A673 (cell line): ENCODE results near the gene NACAD. TPM values are rescaled to one million over a fixed set of nuclear protein-coding genes. Genes with fewer than 3 reads are reported as not detected.

Source experiments
- BruUV-seq: library from RNA; stranded (reverse); fragments of 400-500 nt; replicated peaks from 2 replicates; lab custom pipeline; 2021; lab: Mats Ljungman, UMichigan
- CTCF ChIA-PET: fragments of 300-600 bp; sonication (Branson Sonifier 250); formaldehyde crosslinking; loops from one replicate; lab custom pipeline; 2022; ENCODE audit warnings: antibody characterized with exemption; lab: Charles Lee
- POLR2A ChIA-PET: fragments of 300-600 bp; sonication (Branson Sonifier 250); formaldehyde crosslinking; loops from one replicate; lab custom pipeline; 2022; ENCODE audit warnings: antibody characterized with exemption; ENCODE audit not compliant: low non-redundant PET; lab: Charles Lee
- DNase-seq: peaks from one replicate; pipeline ENCODE4 v3.0.0-alpha.2; 2015; ENCODE audit warnings: low spot score
- H3K27ac ChIP-seq: fragments of 200-600 bp; sonication (generic); 2 replicates; pipeline ENCODE4 v1.5.1; 2016; ENCODE audit warnings: mixed run types, low read depth, mild to moderate bottlenecking, mixed read lengths, antibody characterized with exemption, low read length; ENCODE audit not compliant: poor library complexity, severe bottlenecking
- H3K27me3 ChIP-seq: fragments of 200-600 bp; sonication (generic); replicated peaks from 2 replicates; pipeline ENCODE4 v1.6.1; 2017; ENCODE audit warnings: mixed run types, low read depth, mild to moderate bottlenecking, mixed read lengths, antibody characterized with exemption, low read length; ENCODE audit not compliant: insufficient read depth, poor library complexity
- H3K36me3 ChIP-seq: fragments of 200-600 bp; sonication (generic); 2 replicates; pipeline ENCODE4 v1.6.1; 2016; ENCODE audit warnings: mixed run types, mild to moderate bottlenecking, mixed read lengths, antibody characterized with exemption, low read length; ENCODE audit not compliant: insufficient read depth, poor library complexity, severe bottlenecking
- H3K4me1 ChIP-seq: fragments of 200-600 bp; sonication (generic); 2 replicates; pipeline ENCODE4 v1.6.1; 2017; ENCODE audit warnings: mixed run types, mild to moderate bottlenecking, mixed read lengths, antibody characterized with exemption, low read length; ENCODE audit not compliant: insufficient read depth, poor library complexity, severe bottlenecking
- H3K4me3 ChIP-seq: fragments of 200-600 bp; sonication (generic); 2 replicates; pipeline ENCODE4 v1.5.1; 2016; ENCODE audit warnings: low read depth, mixed run types, mild to moderate bottlenecking, mixed read lengths, low read length; ENCODE audit not compliant: poor library complexity, severe bottlenecking
- H3K9me3 ChIP-seq: fragments of 200-600 bp; sonication (generic); 2 replicates; pipeline ENCODE4 v1.6.1; 2016; ENCODE audit warnings: mixed run types, low read depth, mild to moderate bottlenecking, mixed read lengths, antibody characterized with exemption, low read length; ENCODE audit not compliant: poor library complexity, severe bottlenecking
- CTCF ChIP-seq: fragments of 300-800, 200-600 bp; sonication (generic); conservative IDR thresholded peaks from 2 replicates; pipeline ENCODE4 v1.5.1; 2017; ENCODE audit warnings: low read depth, mild to moderate bottlenecking, antibody characterized with exemption, low read length, moderate library complexity, mixed read lengths
- EZH2 ChIP-seq: fragments of 200-600 bp; sonication (generic); IDR thresholded peaks from 2 replicates; pipeline ENCODE4 v1.6.1; 2017; ENCODE audit warnings: borderline replicate concordance, low read depth, mild to moderate bottlenecking, mixed read lengths, antibody characterized with exemption, low read length; ENCODE audit not compliant: poor library complexity, severe bottlenecking
- intact Hi-C: fragments of 100-400 bp; cut with micrococcal nuclease; formaldehyde crosslinking; loops from one replicate; pipeline ENCODE4 v1.10.0; 2022; ENCODE audit not compliant: unreplicated experiment
- total RNA-seq: library from RNA; stranded (reverse); gene quantifications from 2 replicates; pipeline ENCODE4 v1.2.3, GENCODE V29; 2021

Gene NACAD
- total RNA-seq, 1 experiment from 2014 or later, result 1.1 TPM

- Histone ChIP-seq H3K27me3 (no peaks in the 10 kb centered on the region), H3K4me1 (no peaks in the 10 kb centered on the region), H3K36me3 (peaks cover 8% of the 10 kb centered on the region), H3K9me3 (no peaks in the 10 kb centered on the region), H3K27ac (no peak overlapping the region), H3K4me3 (no peak overlapping the region)
- intact Hi-C loops, result no loop called here
- DNase-seq, result no peak
- BruUV-seq, result no TSS peak
- TF ChIP-seq CTCF (no peak), EZH2 (no peak)
- CTCF ChIA-PET, result no interaction called here
- POLR2A ChIA-PET, result no interaction called here
These were observed 49.7 kb downstream of the NACAD start for GRCh38 chr7:45039106-45039505.

GRCh38 chr7:45037876-45038275 is 50.9 kb downstream of the NACAD start:
- Histone ChIP-seq H3K4me1 (no peaks in the 10 kb centered on the region), H3K36me3 (peaks cover 8% of the 10 kb centered on the region), H3K4me3 (no peak overlapping the region), H3K27me3 (no peaks in the 10 kb centered on the region), H3K9me3 (no peaks in the 10 kb centered on the region), H3K27ac (no peak overlapping the region)
- TF ChIP-seq EZH2 (no peak), CTCF (no peak)
- POLR2A ChIA-PET, result no interaction called here
- BruUV-seq, result no TSS peak
- DNase-seq, result no peak
- intact Hi-C loops, result no loop called here
- CTCF ChIA-PET, result no interaction called here

DNA sequence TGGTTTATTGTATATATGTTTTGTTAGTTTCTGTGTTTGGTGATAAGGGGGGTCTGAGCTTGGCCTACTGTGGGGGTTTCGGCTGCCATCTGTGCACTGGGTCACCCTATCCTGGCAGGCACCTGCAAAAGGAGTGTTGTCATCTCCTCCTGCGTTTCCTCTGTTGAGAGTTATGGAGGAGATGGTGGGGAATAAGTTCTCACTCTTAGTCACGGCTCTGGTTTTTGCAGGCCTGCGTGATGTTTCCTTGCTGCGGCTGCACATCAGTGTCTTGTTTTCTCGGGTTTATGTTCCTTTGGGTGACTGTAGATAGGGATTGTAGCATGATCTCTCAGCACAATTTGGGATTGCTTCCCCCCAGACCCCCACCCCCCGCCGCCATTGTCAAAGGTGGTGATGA is 52.0 kb downstream of the NACAD start:
- CTCF ChIA-PET, result no interaction called here
- intact Hi-C loops, result no loop called here

More for the DNA sequence above, 52.0 kb downstream of the NACAD start:
- TF ChIP-seq CTCF, result no peak
- Histone ChIP-seq H3K36me3 (peaks cover 8% of the 10 kb centered on the region), H3K4me1 (no peaks in the 10 kb centered on the region), H3K4me3 (no peak overlapping the region), H3K27ac (no peak overlapping the region), H3K9me3 (no peaks in the 10 kb centered on the region), H3K27me3 (no peaks in the 10 kb centered on the region)
- POLR2A ChIA-PET, result no interaction called here
- no peak for DNase-seq
- BruUV-seq, result no TSS peak
